H1 (cell line): ENCODE data around the gene YWHAG. TPM values are rescaled to one million over a fixed set of nuclear protein-coding genes. Genes with fewer than 3 reads are reported as not detected.

ENCODE experiments used
- JUND ChIP-seq: IDR thresholded peaks from 2 replicates; pipeline ENCODE4 v1.6.1; 2011; ENCODE audit warnings: mild to moderate bottlenecking, improper control_type of control experiment, low read length
- YY1 ChIP-seq: IDR thresholded peaks from 2 replicates; pipeline ENCODE4 v1.6.1; 2011; ENCODE audit warnings: low read depth, mild to moderate bottlenecking, low read length
- polyA plus RNA-seq, 7 experiments: library from polyadenylated mRNA; depleted of rRNA in 3 of 7; stranded (reverse) in 5 of 7; unstranded in 2 of 7; fragments of >200 nt in 5 of 7; fragments of 200-250 nt in 2 of 7; gene quantifications; 1 replicate in 5 of 7; 2 replicates in 1 of 7; 4 replicates in 1 of 7; pipeline versions ENCODE4 v1.2.1 to v1.2.3, GENCODE V29; 2011 to 2013; ENCODE audit warnings: missing spikeins in 2 of 7, mixed read lengths in 2 of 7
- total RNA-seq: library from RNA; stranded (reverse); fragmentation: NEBNext Ultra II Directional; extraction: Animal tissue kit (Norgen Biotek cat#: 25700); gene quantifications from 2 replicates; pipeline ENCODE4 v1.2.1, GENCODE V29; 2021

The YWHAG gene
- total and polyA plus RNA-seq, 2 of the 8 experiments (the other 6 are each of a cell fraction or from before 2014, with no cell fraction given) = 57.2 to 241 TPM

- no peak for TF ChIP-seq YY1
- no peak for TF ChIP-seq JUND
These were observed 56.2 kb downstream of the YWHAG start, which contains the start of gene HSPB1 (continued) for GRCh38 chr7:76302347-76303201.
